ENCODE data around the gene PLCE1. TPM values are rescaled to one million over a fixed set of nuclear protein-coding genes. Genes with fewer than 3 reads are reported as not detected.

The PLCE1 gene
- total RNA-seq, 1 donor from 2014 or later, result 7.4 TPM

DNA sequence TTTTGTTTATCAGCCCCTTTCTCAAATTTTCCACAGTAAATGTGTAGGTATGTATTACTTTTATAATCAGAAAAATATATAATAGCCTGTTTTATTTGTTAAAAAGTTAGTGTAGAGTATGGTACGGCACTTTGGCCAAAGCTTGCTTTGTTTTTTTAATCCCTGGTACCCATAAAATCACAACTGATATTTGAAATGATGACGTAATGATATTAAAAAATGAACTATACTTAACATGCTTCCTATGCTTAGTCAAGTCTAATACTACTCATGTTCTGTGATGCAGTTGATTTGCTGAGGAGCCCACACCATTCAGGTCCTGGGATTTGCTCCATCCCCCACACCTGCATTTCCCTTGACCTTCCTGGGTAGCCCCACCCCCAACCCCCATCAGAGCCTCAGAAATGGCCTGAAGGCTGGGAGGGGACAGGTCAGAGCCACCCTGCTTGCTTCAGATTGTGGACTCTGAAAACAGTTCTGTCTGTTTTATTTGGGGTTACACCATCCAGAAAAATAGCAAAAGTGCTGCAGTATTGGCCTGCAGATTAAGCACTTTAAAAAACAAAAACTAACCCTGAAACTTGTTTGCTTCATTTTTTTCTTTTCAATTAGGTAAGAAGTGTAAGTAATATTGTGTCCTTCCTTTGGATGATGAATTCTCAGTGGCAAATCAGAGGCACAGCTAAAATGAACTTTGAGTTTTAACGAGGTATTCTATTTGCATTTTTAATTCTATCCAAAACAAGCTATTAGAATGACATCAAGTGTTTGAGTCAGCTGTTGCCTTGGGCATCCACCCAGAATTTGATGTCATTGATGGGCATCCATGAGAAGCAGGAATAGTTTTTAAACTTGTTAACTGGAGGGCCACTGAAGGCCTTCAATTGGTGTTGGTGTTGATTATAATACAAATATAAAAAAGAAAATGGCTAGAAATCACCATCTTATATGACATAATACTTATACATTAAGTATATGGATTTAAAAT is 23.3 kb downstream of the PLCE1 start:
- Mint-ChIP-seq H3K27ac (ENCODE audit: unreplicated experiment) (no peak overlapping the region), H3K9me3 (ENCODE audit: unreplicated experiment) (no peaks in the 10 kb centered on the region), H3K4me3 (ENCODE audit: unreplicated experiment) (no peak overlapping the region), H3K4me1 (ENCODE audit: unreplicated experiment) (peaks cover 11% of the 10 kb centered on the region), H3K36me3 (ENCODE audit: unreplicated experiment) (peaks cover 6% of the 10 kb centered on the region), H3K27me3 (ENCODE audit: unreplicated experiment) (no peaks in the 10 kb centered on the region)
- TF ChIP-seq CTCF (IDR thresholded peaks at IDR 0.05), result no peak
- no peak for DNase-seq (ENCODE audit: extremely low spot score, unreplicated experiment)

GRCh38 chr10:94018107-94018506 is 24.4 kb downstream of the PLCE1 start:
- no peak for DNase-seq (ENCODE audit: extremely low spot score, unreplicated experiment)
- no peaks in the 10 kb centered on the region for H3K9me3 Mint-ChIP-seq (ENCODE audit: unreplicated experiment)
- no peak for TF ChIP-seq CTCF (IDR thresholded peaks at IDR 0.05)
- no peaks in the 10 kb centered on the region for H3K27me3 Mint-ChIP-seq (ENCODE audit: unreplicated experiment)
- peaks cover 15% of the 10 kb centered on the region for H3K4me1 Mint-ChIP-seq (ENCODE audit: unreplicated experiment)
- no peak overlapping the region for H3K4me3 Mint-ChIP-seq (ENCODE audit: unreplicated experiment)
- peaks cover 6% of the 10 kb centered on the region for H3K36me3 Mint-ChIP-seq (ENCODE audit: unreplicated experiment)
- H3K27ac Mint-ChIP-seq (ENCODE audit: unreplicated experiment), result no peak overlapping the region

DNA sequence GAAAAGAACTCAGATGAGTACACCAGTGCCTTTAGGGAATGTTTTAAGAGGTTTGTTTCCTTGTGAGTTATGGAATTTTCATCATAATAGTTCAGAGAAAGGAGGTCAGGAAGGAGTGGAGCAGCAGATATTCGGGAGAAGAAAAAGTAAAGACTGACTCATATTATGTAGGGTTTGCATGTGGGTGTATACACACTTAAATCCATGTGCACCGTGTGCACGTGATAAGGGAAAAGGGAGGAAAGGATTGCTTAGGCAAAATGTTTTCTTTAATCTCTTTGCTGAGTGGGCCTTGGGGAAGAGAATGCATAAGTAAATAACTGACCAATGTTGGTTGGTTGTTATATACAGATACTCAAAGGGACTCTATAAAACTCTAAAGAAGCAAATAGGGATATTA is 30.2 kb downstream of the PLCE1 start:
- H3K27ac Mint-ChIP-seq (ENCODE audit: unreplicated experiment), result peak overlapping the region; percentile 29
- no peak for TF ChIP-seq CTCF (IDR thresholded peaks at IDR 0.05)
- H3K4me1 Mint-ChIP-seq (ENCODE audit: unreplicated experiment), result peaks cover 26% of the 10 kb centered on the region
- no peak for DNase-seq (ENCODE audit: extremely low spot score, unreplicated experiment)
- peaks cover 17% of the 10 kb centered on the region for H3K36me3 Mint-ChIP-seq (ENCODE audit: unreplicated experiment)
- peaks cover 16% of the 10 kb centered on the region for H3K9me3 Mint-ChIP-seq (ENCODE audit: unreplicated experiment)
- no peaks in the 10 kb centered on the region for H3K27me3 Mint-ChIP-seq (ENCODE audit: unreplicated experiment)
- no peak overlapping the region for H3K4me3 Mint-ChIP-seq (ENCODE audit: unreplicated experiment)

GRCh38 chr10:94024407-94024806 is 30.7 kb downstream of the PLCE1 start:
- H3K36me3 Mint-ChIP-seq (ENCODE audit: unreplicated experiment), result peaks cover 20% of the 10 kb centered on the region
- peaks cover 26% of the 10 kb centered on the region for H3K4me1 Mint-ChIP-seq (ENCODE audit: unreplicated experiment)
- peak overlapping the region; percentile 29 for H3K27ac Mint-ChIP-seq (ENCODE audit: unreplicated experiment)
- DNase-seq (ENCODE audit: extremely low spot score, unreplicated experiment), result no peak
- H3K9me3 Mint-ChIP-seq (ENCODE audit: unreplicated experiment), result peaks cover 20% of the 10 kb centered on the region
- H3K27me3 Mint-ChIP-seq (ENCODE audit: unreplicated experiment), result no peaks in the 10 kb centered on the region
- TF ChIP-seq CTCF (IDR thresholded peaks at IDR 0.05), result no peak
- H3K4me3 Mint-ChIP-seq (ENCODE audit: unreplicated experiment), result no peak overlapping the region

DNA sequence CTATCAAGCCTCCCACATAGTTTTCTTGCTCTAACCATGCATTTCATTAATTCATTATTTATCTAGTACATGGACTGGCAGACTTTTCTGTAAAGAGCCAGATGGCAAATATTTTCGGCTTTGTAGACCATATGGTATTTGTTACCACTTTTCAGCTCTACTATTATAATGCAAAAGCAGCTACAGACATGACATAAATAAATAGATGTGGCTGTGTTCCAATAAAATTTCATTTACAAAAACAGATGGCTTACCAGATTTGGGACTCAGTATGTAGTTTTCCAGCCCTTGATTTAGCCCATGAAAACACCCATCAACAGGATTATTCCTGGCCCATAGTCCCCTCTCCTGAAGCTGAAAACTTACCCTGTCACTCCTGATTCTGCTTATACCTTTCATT is 32.1 kb downstream of the PLCE1 start:
- H3K4me3 Mint-ChIP-seq (ENCODE audit: unreplicated experiment), result no peak overlapping the region

More for the DNA sequence above, 32.1 kb downstream of the PLCE1 start:
- no peak overlapping the region for H3K27ac Mint-ChIP-seq (ENCODE audit: unreplicated experiment)
- peaks cover 34% of the 10 kb centered on the region for H3K9me3 Mint-ChIP-seq (ENCODE audit: unreplicated experiment)
- H3K36me3 Mint-ChIP-seq (ENCODE audit: unreplicated experiment), result peaks cover 24% of the 10 kb centered on the region
- H3K27me3 Mint-ChIP-seq (ENCODE audit: unreplicated experiment), result no peaks in the 10 kb centered on the region
- no peak for DNase-seq (ENCODE audit: extremely low spot score, unreplicated experiment)
- H3K4me1 Mint-ChIP-seq (ENCODE audit: unreplicated experiment), result peaks cover 26% of the 10 kb centered on the region
- no peak for TF ChIP-seq CTCF (IDR thresholded peaks at IDR 0.05)

All from osteocyte (in vitro differentiated cells).